HepG2 (cell line): Measurements from ENCODE around the gene PARP6. TPM values are rescaled to one million over a fixed set of nuclear protein-coding genes. Genes with fewer than 3 reads are reported as not detected.

Source experiments
- MBNL3 ChIP-seq: fragments of 250-450 bp; sonication (Bioruptor Pico); conservative IDR thresholded peaks from 2 replicates; pipeline ENCODE4 v1.8.0; 2022; ENCODE audit warnings: mild to moderate bottlenecking, inconsistent platforms
- MIER2 ChIP-seq: IDR thresholded peaks from 2 replicates; pipeline ENCODE4 v1.6.1; 2016; ENCODE audit warnings: missing biosample characterization, missing genetic modification reagents
- NAIF1 ChIP-seq: sonication (generic); formaldehyde crosslinking; IDR thresholded peaks from 2 replicates; pipeline ENCODE4 v1.5.0; 2020; ENCODE audit warnings: mild to moderate bottlenecking, missing genetic modification reagents, borderline replicate concordance
- NR2F1 ChIP-seq, 2 experiments: fragments of 450-650 bp in 1 of 2; formaldehyde crosslinking in 1 of 2; IDR thresholded peaks; 2 replicates each; pipeline versions ENCODE4 v1.5.0 to v1.6.1; 2016 to 2020; ENCODE audit warnings: mild to moderate bottlenecking in 1 of 2, missing compliant biosample characterization in 1 of 2, missing genetic modification reagents in 1 of 2, moderate library complexity in 1 of 2
- RFXANK ChIP-seq: IDR thresholded peaks from 2 replicates; pipeline ENCODE4 v1.6.1; 2016
- SIN3A ChIP-seq: IDR thresholded peaks from 2 replicates; pipeline ENCODE4 v1.6.1; 2011; ENCODE audit warnings: low read depth, mild to moderate bottlenecking, control low read depth, low read length, borderline replicate concordance
- SKI ChIP-seq: fragments of 450-650 bp; IDR thresholded peaks from one replicate; pipeline ENCODE4 v1.6.1; 2018; ENCODE audit warnings: mild to moderate bottlenecking; ENCODE audit not compliant: partially characterized antibody
- SRY ChIP-seq: sonication (generic); formaldehyde crosslinking; IDR thresholded peaks from 2 replicates; pipeline ENCODE4 v1.8.0; 2022; ENCODE audit warnings: mild to moderate bottlenecking, missing genetic modification reagents
- TEAD3 ChIP-seq: optimal IDR thresholded peaks from 2 replicates; pipeline ENCODE3; 2016; ENCODE audit warnings: borderline replicate concordance
- TGIF2 ChIP-seq: IDR thresholded peaks from 2 replicates; pipeline ENCODE4 v1.6.1; 2016; ENCODE audit warnings: control low read depth, missing compliant biosample characterization
- ZNF12 ChIP-seq: sonication (generic); formaldehyde crosslinking; IDR thresholded peaks from 2 replicates; pipeline ENCODE4 v1.5.0; 2020; ENCODE audit warnings: missing genetic modification reagents
- ZNF468 ChIP-seq: sonication (generic); formaldehyde crosslinking; IDR thresholded peaks from 2 replicates; pipeline ENCODE4 v1.8.0; 2022; ENCODE audit warnings: mild to moderate bottlenecking, moderate library complexity, missing genetic modification reagents
- ZNF670 ChIP-seq: sonication (generic); formaldehyde crosslinking; IDR thresholded peaks from 2 replicates; pipeline ENCODE4 v1.8.0; 2022; ENCODE audit warnings: mild to moderate bottlenecking, missing genetic modification reagents, borderline replicate concordance
- ZNF749 ChIP-seq: sonication (generic); formaldehyde crosslinking; IDR thresholded peaks from 2 replicates; pipeline ENCODE4 v1.8.0; 2022; ENCODE audit warnings: mild to moderate bottlenecking, missing genetic modification reagents, moderate library complexity, borderline replicate concordance
- ZZZ3 ChIP-seq: sonication (generic); formaldehyde crosslinking; IDR thresholded peaks from 2 replicates; pipeline ENCODE4 v1.4.0; 2020; ENCODE audit warnings: missing genetic modification reagents, mild to moderate bottlenecking, borderline replicate concordance
- polyA plus RNA-seq, 8 experiments: library from polyadenylated mRNA; depleted of rRNA in 3 of 8; stranded (reverse) in 7 of 8; unstranded in 1 of 8; fragments of >200 nt; fragmentation: Illumina TruSeq in 4 of 8; extraction: Trizol in 4 of 8; gene quantifications; 2 replicates each; pipeline versions ENCODE4 v1.2.1 to v1.2.3, GENCODE V29; 2011 to 2016; ENCODE audit warnings: low read depth in 4 of 8, missing spikeins in 1 of 8, mixed read lengths in 1 of 8; ENCODE audit not compliant: insufficient read depth in 1 of 8
- total RNA-seq, 5 experiments: library from RNA; depleted of rRNA; stranded (reverse); fragments of >200 nt; fragmentation: Illumina TruSeq; extraction: Trizol; gene quantifications; 2 replicates each; pipeline ENCODE4 v1.2.3, GENCODE V29; 2016; ENCODE audit warnings: low read depth in 1 of 5
- TF ChIP-seq, protein P1 (sequence below): IDR thresholded peaks from 2 replicates; pipeline ENCODE4 v1.6.1; 2016; ENCODE audit warnings: low read depth, control low read depth
- TF ChIP-seq, protein P2 (sequence below): sonication (generic); formaldehyde crosslinking; IDR thresholded peaks from 2 replicates; pipeline ENCODE4 v1.5.1; 2020; ENCODE audit warnings: missing genetic modification reagents, mild to moderate bottlenecking, borderline replicate concordance
- TF ChIP-seq, protein P3 (sequence below): sonication (generic); formaldehyde crosslinking; IDR thresholded peaks from 2 replicates; pipeline ENCODE4 v1.5.0; 2020; ENCODE audit warnings: mild to moderate bottlenecking, missing genetic modification reagents
- TF ChIP-seq, protein P4 (sequence below): sonication (generic); formaldehyde crosslinking; IDR thresholded peaks from 2 replicates; pipeline ENCODE4 v1.4.0; 2020; ENCODE audit warnings: mild to moderate bottlenecking, missing genetic modification reagents

PARP6 gene
- total and polyA plus RNA-seq, 2 of the 13 experiments (the other 11 are each of a cell fraction or from before 2014, with no cell fraction given): 0.22 to 0.87 TPM

DNA sequence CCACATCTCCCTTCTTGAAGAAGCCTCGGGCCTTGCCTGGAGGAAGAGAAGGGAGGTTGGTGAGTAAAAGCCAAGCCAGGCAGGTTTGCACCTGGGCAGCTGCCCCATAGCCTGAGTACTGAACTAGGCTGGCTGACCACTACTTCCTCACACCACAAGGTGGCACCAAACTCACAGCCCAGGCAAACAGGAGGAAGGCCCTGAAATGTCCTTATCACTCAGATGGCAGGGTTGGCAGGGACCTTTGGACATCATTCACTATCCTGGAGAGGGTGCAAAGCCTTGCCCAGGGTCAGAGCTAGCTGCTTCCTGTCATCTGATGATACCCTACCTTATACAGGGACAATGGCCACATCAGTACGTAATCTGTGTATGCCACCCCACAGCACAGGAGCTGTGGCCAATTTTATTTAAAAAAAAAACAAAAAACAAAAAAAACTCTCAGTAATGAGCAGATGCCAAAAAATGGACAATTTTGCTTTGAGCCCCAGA, 72.6 kb downstream of the PARP6 start (continued):
- TF ChIP-seq ZNF468 (CRISPR knock-in tag) (no peak), MBNL3 (CRISPR knock-in tag) (no peak), ZNF12 (CRISPR knock-in tag) (no peak), ZNF670 (CRISPR knock-in tag) (no peak), NAIF1 (CRISPR knock-in tag) (no peak), ZNF749 (no peak), TEAD3 (peak; percentile 36), SRY (CRISPR knock-in tag) (no peak), ZZZ3 (CRISPR knock-in tag) (no peak), MIER2 (CRISPR knock-in tag) (no peak), SIN3A (no peak), RFXANK (CRISPR knock-in tag) (no peak), SKI (no peak), NR2F1 (CRISPR knock-in tag; IDR thresholded peaks at IDR 0.05) (no peak), TGIF2 (CRISPR knock-in tag) (no peak)
- TF ChIP-seq, protein P1, sequence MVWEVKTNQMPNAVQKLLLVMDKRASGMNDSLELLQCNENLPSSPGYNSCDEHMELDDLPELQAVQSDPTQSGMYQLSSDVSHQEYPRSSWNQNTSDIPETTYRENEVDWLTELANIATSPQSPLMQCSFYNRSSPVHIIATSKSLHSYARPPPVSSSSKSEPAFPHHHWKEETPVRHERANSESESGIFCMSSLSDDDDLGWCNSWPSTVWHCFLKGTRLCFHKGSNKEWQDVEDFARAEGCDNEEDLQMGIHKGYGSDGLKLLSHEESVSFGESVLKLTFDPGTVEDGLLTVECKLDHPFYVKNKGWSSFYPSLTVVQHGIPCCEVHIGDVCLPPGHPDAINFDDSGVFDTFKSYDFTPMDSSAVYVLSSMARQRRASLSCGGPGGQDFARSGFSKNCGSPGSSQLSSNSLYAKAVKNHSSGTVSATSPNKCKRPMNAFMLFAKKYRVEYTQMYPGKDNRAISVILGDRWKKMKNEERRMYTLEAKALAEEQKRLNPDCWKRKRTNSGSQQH (CRISPR knock-in tag): no peak
- TF ChIP-seq, protein P2, sequence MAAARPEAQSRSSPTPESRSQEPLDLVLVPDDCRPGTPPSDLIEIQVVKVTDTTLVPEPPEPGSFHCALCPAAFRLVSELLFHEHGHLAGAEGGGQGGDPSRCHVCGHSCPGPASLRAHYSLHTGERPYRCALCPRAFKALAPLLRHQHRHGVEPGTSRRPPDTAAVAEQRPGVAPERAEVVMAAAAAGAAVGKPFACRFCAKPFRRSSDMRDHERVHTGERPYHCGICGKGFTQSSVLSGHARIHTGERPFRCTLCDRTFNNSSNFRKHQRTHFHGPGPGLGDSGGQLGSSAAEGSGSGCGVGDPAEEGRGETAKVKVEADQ: no peak
- TF ChIP-seq, protein P3, sequence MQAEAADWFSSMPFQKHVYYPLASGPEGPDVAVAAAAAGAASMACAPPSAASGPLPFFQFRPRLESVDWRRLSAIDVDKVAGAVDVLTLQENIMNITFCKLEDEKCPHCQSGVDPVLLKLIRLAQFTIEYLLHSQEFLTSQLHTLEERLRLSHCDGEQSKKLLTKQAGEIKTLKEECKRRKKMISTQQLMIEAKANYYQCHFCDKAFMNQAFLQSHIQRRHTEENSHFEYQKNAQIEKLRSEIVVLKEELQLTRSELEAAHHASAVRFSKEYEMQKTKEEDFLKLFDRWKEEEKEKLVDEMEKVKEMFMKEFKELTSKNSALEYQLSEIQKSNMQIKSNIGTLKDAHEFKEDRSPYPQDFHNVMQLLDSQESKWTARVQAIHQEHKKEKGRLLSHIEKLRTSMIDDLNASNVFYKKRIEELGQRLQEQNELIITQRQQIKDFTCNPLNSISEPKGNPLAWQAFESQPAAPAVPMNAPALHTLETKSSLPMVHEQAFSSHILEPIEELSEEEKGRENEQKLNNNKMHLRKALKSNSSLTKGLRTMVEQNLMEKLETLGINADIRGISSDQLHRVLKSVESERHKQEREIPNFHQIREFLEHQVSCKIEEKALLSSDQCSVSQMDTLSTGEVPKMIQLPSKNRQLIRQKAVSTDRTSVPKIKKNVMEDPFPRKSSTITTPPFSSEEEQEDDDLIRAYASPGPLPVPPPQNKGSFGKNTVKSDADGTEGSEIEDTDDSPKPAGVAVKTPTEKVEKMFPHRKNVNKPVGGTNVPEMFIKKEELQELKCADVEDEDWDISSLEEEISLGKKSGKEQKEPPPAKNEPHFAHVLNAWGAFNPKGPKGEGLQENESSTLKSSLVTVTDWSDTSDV: no peak
- TF ChIP-seq, protein P4, sequence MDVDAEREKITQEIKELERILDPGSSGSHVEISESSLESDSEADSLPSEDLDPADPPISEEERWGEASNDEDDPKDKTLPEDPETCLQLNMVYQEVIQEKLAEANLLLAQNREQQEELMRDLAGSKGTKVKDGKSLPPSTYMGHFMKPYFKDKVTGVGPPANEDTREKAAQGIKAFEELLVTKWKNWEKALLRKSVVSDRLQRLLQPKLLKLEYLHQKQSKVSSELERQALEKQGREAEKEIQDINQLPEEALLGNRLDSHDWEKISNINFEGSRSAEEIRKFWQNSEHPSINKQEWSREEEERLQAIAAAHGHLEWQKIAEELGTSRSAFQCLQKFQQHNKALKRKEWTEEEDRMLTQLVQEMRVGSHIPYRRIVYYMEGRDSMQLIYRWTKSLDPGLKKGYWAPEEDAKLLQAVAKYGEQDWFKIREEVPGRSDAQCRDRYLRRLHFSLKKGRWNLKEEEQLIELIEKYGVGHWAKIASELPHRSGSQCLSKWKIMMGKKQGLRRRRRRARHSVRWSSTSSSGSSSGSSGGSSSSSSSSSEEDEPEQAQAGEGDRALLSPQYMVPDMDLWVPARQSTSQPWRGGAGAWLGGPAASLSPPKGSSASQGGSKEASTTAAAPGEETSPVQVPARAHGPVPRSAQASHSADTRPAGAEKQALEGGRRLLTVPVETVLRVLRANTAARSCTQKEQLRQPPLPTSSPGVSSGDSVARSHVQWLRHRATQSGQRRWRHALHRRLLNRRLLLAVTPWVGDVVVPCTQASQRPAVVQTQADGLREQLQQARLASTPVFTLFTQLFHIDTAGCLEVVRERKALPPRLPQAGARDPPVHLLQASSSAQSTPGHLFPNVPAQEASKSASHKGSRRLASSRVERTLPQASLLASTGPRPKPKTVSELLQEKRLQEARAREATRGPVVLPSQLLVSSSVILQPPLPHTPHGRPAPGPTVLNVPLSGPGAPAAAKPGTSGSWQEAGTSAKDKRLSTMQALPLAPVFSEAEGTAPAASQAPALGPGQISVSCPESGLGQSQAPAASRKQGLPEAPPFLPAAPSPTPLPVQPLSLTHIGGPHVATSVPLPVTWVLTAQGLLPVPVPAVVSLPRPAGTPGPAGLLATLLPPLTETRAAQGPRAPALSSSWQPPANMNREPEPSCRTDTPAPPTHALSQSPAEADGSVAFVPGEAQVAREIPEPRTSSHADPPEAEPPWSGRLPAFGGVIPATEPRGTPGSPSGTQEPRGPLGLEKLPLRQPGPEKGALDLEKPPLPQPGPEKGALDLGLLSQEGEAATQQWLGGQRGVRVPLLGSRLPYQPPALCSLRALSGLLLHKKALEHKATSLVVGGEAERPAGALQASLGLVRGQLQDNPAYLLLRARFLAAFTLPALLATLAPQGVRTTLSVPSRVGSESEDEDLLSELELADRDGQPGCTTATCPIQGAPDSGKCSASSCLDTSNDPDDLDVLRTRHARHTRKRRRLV (CRISPR knock-in tag): no peak
